ENCODE results near the gene RGS19.

RGS19 gene

DNA sequence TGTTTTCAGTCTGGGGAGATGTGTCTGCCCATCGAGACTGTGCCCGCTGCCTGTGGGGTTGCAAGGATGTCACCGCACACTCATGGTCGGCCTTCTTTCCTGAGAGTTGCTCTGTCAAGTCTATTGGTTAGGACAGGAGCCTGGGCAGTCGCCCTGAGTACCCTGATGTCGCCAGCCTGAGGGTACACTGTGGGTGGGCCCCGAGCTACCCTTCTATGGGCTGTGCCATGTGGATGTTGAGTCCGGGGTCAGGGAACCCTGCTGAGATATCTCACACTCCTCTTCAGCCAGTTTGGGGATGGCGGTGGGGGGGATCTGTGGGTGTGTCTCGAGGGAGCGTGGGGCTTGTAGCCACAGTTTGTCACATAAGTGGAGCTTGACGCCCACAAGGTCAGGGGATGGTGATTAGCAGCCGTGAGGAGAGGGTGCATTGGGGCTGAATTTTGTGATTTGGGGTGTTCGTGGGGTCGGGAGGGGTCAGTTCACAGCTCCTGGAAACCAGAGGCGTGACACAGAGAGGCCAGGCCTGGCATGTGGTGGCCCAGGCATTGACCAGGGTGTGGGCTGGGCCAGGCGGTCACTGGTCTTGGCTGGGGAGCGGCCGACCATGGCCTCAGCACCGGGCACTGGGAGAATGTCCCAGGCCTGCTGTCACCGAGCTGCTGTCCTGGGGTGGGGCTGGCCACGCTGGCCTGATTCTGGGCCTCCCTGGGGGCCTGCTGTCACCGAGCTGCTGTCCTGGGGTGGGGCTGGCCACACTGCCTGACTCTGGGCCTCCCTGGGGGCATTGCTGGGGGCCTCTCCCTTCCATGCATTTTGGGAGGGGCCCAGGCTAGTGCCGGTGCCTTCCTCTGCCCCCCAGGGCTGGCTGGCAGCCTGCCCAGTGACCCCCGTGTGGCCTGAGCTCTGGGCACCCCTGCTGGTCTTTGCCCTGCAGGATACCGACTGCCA is 29.7 kb upstream of the RGS19 start:
- DNase-seq (ENCODE audit: low spot score) = no peak

DNA sequence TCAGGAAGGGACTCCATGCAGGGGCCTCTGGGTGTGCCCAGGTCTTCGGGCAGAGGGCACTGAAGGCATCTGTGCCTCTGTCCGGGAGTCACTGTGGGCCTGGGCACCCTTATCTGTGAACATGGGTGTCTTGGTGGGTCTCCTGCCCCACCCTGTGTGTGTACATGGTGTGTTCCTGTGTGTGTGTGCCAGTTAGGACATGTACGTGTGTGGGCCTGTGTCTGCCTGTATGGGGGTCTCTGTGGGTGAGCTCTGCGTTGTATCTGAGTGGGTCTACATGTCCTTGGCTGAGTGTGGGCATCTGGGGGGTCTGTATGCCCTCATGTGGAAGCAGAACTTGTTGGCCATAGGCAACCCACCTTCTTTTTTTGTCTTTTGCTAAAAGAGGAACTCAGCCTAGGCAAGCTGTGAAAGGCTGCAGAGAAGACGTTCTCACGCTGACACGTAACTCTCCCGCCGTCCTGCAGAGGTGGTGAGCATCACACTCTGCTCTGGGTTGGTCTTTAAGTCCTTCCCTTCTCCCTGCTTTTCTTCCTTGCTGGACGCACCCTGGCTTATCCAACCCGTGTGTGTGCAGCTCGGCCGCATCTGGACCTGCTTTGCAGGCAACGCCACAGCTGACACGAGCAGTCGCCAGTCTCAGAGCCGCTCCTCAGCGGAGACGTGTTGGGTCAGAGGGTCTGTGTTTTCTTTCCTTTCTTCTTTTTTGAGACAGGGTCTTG is 28.6 kb upstream of the RGS19 start:
- DNase-seq (ENCODE audit: low spot score) = no peak

DNA sequence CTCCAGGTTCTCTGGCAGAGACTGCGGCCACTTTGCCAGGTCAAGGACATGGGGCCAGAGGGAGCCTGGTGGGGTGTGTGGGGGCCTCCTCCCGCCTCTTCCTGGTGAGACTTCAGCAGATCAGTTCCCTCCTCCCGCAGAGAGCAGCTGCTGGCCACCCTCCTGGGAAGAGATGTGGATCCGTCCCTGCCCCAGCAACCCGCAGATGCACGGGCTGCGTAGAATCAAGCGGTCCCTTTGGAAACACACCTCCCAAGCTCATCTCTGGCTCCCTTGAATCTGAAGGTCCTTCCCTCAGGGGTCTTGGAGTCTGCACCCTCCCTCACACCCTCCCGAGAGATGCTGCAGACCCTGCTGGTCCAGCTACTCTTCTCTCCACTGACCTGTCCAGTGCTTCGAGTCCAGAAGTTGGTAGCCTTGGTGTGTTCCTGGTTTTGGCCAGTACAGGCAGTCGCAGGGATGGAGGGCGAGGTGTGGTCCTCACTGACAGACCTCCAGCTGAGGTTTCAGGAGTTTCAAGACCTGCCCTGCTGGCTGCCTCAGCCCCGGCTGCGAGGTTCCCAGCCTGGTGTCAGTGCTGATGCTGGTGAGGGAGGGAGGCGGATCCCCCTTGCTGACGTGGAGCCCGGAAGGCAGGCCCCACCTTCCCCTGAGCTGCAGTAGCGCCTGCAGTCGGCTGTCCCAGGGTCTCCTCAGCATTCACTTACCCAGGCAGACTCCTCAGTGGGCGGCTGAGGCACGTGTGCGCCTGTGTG is 27.8 kb upstream of the RGS19 start, which contains the start of gene NPBWR2:
Gene NPBWR2, minus strand, starts transcription at position 585 of the 755 bp plus-strand sequence. CDS start 734 bp downstream, outside the sequence.
- no peak for DNase-seq (ENCODE audit: low spot score)

DNA sequence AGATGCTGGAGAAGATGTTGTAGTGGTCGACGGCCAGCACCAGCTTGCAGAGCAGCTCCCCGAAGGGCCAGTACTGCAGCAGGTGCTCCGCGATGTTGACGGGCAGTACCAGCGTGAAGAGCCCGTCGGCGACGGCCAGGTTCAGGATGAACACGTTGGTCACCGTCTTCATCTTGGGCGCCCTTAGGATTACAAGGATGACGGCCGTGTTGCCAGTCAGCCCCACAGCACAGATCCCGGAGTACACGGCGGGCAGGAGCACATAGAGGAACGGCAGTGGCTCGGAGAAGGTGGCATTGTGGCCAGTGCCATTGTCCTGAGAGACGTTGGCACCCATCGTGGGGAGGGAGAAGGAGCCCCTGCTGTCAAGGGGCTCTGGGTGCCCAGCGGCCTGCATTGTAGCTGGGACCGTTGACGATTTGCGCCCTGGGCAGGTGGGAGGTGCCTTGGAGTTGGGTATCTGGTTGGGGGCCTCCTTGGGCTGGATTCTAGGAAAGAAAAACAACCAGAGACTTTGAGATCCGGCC is 27.2 kb upstream of the RGS19 start:
- DNase-seq (ENCODE audit: low spot score) = no peak

DNA sequence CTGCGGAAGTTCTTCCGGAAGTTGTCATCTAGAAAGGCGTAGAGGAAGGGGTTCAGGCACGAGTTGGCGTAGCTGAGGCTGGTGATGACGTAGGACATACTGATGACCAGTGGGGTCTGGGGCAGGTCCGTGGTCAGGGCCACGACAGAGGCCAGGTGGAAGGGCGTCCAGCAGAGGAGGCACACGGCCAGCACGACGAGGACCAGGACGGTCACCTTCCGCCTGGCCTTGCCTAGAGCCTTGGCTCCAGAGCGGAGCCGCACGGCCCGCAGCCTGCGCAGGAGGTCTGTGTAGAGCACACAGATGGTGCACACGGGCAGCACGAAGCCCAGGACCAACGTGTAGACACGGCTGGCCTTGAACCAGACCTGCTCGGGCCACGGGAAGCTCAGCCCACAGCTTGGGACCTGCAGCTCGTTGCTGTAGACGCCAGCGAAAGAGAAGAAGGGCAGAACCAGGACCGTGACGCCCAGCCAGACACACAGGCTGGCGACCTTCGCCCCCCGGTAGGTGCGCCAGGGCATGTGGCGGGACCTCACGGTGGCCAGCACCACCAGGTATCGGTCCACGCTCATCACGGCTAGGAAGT is 26.6 kb upstream of the RGS19 start:
- DNase-seq (ENCODE audit: low spot score) = no peak

DNA sequence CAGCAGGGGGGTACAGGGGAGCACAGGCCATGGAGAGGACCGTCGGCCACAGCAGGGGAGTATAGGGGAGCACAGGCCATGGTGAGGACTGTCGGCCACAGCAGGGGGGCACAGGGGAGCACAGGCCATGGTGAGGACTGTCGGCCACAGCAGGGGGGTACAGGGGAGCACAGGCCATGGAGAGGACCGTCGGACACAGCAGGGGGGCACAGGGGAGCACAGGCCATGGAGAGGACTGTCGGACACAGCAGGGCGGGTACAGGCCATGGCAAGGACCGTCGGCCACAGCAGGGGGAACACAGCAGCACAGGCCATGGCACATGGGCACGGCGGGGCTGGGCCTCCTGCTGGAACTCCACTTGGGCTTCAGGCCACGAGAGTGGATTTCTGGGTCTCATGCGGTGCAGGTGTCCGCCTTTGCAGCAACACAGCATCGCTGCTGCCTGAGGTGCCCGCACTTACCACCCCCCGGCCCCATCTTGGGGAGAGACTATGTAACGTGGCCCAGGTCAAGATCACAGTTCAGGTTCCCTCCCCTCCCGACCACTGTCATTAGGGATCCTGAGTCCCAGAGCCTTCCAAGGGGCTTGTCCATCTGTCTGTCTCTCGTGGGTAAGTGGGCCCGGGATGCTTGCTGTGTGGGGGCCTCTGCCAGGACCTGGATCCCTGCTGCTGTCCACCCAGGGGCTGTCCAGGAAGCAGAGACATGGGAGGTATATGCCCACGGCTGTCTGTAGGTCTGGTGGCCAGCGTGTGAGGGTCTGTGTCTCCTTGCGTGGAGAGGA is 25.5 kb upstream of the RGS19 start:
- DNase-seq (ENCODE audit: low spot score) = no peak

DNA sequence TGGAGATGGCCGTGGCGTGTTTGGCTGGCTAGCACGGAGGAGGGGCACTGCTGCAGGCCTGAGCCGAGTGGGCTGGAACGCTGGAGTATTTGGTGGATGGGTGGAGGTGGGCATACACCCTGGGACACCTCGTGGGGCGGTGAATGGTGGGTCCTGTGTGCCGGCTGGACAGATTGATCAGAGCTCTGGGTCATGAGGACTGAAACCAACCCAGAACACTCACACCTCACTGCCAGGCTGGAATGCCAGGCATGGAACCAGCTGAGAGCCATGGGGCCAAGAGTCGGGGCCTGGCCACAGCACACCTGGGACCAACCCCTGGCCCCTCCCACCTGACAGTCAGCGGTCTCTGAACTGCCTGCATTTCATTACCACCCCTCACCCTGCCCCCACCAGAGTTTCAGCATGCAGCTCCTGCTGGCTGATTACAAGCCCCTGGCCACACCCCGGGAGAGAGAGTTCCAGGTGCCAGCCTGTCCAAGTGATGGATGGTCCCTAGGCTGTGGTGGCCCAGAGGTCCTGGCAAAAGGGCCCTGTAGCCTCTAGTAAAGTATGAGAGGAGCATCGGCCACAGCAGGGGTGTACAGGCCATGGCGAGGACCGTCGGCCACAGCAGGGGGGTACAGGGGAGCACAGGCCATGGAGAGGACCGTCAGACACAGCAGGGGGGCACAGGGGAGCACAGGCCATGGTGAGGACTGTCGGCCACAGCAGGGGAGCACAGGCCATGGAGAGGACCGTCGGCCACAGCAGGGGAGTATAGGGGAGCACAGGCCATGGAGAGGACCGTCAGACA is 24.8 kb upstream of the RGS19 start:
- DNase-seq (ENCODE audit: low spot score) = no peak

DNA sequence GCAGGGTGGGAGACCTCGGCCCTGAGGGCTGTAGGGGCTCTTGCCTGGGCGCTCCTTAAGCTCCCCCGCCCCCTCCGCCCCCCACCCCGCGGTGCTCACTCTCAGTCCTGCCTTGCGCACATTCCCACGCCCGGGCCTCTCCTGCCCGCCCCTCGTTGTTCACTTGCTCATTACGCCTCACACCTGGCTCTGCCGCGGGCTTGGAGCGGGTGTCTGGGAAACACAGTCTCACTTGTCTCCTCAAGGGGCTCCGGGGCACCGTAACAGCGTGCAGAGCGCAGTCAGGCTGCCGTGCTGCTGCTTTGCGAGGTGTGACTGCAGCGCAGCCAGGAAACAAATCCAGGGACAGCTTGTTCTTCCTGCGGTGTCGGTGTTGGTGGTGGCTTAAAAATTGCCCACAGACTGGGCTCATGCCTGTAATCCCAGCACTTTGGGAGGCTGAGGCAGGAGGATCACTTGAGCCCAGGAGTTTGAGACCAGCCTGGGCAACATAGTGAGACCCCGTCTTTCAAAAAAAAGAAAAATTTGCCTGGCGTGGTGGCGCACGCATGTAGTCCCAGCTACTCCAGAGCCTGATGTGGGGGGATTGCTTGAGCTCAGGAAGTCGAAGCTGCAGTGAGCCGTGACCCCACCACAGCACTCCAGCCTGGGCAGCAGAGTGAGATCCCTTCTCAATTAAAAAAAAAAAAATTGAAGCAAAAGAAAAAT is 23.5 kb upstream of the RGS19 start:
- DNase-seq (ENCODE audit: low spot score) = no peak

DNA sequence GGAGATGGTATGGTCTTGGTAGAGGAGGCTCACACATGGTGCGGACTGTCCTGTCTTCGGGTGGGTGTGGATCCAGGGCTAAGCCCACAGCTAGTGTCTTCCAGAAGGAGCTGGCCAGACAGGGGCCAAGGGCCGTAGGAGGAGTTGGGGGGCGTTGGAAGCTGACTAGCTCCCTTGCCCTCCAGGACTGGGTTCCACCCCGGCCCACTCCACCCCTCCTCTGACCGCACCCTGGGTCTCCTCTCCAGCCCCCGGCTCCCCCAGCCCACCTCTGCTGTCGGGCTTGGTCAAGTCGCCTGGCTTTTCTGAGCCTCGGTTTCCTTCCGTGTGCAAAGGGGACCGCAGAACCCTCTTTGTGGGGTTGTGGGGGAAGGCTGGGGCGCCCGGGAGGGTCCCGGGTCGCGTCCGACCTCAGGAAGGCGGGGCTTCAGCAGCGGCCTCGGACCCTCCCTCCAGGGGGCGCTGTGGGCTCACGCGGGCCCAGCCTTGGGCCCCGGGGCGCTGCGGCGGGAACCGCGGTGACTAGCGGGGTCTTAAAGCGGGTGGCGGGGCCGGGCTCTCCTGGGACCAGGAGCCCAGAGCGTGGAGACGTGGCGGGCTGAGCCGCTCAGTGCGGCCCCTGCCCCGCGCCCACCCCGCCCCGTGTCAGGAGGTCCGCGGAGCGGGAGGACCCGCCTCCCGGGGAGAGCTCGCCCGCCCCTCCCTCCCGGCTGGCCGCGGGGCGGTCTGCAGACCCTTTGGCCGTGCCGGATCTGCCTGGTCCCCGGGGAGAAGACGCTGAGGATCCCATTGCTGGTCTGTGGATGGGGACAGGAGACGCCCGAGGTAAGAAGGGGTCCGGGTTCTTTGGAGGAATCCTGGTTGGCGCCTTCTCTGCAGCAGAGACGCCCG is 22.7 kb upstream of the RGS19 start:
- peak; percentile 54 for DNase-seq (ENCODE audit: low spot score)

DNA sequence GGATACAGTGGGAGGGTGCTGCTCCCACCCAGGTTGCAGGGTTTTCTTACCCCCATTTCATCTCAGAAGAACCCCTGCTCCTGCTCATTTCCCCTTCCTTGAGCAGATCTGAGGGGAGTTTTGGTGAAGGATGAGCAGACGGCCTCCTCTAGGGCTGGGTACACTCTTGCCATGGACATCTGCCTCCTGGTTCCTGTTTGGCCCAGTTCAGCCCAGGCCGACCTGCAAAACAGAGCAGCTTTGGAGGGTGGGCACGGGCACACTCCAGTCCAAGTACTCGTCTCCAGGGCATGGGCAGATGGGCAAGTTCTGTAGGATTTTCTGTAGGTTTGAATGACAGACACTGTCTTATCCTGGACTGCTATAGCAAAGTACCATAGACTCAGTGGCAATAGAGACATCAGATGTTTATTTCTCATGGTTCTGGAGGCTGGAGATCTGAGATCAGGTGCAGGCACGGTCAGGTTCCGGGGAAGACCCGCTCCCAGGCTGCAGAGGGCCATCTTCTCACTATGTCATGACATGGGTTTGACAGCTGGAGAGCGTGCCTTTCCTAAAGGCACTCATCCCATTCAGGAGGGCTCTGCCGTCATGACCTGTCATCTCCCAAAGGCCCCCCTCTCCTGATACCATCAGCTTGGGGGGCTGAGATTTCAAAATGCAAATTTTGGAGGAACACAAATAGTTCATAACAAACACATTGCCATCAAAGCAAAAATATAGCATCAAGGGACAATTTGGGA is 21.8 kb upstream of the RGS19 start:
- DNase-seq (ENCODE audit: low spot score) = no peak

DNA sequence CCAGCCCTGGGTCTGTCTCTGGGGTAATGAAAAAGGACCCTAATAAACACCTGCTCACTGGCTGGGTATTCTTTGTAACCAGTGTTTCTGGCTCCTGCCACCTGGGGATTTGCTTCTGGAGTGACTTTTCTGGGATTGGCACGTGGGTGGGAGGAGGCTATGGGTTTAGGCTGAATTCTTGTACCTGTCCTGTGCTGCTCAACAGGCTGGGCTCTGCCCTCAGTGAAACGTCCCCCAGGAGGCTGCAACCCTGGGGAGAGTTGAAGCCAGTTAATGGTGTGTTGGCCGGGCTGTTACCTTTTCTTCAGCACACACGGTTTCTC is 21.2 kb upstream of the RGS19 start:
- DNase-seq (ENCODE audit: low spot score) = no peak

DNA sequence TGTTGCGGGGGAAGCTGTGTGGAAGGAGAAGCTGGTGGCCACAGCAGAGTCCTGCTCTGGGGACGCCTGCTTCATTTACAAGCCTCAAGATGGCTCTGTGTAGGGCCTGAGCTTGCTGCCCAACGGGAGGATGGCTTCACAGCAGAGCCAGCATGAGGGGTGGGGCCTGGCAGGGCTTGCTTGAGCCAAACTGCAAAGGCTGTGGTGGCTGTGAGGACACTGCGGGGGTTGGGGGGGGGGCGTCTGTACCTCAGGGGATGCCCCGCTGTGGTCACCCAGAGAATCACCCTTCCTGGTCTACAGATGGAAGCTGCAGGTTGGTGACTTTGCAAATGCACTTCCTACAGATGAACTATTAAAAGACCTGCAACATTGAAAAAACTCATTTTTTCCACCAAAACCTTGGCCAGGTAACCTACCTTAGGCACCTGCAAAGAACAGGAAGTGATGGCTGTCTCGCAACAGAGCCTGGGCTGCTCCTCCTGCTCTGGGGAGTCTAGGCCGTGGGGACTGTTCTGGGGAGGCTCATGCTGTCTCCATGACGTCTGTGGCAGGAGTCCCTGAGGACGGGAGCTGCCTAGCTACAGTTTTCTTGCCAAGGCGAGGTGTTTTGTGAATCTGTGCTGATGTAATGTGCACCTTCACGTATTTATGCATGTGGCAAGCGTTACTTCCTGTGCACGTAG is 20.7 kb upstream of the RGS19 start:
- DNase-seq (ENCODE audit: low spot score) = no peak

DNA sequence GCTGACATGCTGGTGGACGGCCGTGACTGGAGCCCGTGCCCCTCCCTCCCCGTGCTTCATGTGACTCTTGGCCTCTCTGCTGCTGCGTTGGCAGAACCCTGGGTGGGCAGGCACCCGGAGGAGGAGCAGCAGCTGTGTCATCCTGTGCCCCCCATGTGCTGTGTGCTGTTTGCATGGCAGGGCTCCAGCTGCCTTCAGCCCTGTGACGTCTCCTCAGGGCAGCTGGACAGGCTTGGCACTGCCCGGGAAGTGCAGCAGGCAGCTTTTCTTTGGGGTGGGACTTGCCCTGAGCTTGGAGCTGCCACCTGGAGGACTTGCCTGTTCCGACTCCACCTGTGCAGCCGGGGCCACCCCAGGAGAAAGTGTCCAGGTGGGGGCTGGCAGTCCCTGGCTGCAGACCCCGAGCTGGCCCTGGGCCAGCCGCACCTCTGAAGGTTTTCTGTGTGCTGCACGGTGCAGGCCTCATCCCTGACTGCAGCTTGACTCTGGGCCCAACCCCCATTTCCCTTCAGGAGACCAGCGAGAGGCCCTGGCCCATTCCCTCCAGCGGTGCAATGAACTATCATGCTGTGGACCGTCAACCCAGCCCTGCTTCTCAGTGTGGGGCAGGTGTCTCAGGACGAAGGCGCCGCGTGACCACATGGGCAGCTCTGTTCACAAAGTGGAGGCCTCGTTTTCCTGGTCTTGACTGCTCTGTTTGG is 19.9 kb upstream of the RGS19 start:
- no peak for DNase-seq (ENCODE audit: low spot score)

DNA sequence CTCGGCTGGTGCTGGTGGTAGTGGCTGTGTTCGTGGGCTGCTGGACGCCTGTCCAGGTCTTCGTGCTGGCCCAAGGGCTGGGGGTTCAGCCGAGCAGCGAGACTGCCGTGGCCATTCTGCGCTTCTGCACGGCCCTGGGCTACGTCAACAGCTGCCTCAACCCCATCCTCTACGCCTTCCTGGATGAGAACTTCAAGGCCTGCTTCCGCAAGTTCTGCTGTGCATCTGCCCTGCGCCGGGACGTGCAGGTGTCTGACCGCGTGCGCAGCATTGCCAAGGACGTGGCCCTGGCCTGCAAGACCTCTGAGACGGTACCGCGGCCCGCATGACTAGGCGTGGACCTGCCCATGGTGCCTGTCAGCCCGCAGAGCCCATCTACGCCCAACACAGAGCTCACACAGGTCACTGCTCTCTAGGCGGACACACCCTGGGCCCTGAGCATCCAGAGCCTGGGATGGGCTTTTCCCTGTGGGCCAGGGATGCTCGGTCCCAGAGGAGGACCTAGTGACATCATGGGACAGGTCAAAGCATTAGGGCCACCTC is 19.2 kb upstream of the RGS19 start:
- no peak for DNase-seq (ENCODE audit: low spot score)

DNA sequence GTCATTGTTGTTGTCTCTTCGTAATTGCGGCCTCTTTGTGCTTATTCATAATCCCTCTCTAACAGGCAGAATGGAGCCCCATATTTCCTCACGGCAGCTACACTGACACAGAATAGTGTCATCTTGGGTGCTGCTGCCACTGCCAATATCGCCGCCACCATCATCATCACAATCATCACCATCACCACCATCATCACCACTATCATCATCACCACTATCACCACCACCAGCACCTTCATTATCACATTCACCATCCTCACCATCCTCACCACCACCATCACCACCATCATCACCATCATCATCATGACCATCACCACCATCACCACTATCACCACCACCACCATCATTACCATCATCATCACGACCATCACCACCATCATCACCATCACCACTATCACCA is 17.2 kb upstream of the RGS19 start:
- DNase-seq (ENCODE audit: low spot score) = no peak

DNA sequence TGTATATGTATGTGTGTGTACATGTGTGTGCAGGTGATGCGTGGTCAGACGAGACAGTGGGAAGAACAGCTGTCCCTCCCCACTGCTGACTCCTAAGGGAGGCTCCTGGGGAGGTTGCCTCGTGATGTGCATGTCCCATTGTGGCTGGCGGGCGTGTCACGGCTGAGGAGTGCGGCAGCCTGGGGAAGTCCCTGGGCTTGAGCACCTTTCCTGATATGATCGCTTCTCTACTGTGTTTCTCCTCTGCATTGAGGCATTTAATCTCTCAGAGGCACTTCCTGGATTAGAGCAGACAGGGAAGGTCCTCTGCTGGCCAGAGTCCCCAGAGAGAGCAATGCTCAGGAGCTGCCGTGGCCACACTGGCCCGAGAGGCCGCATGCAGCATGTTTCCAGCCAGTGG is 16.6 kb upstream of the RGS19 start:
- DNase-seq (ENCODE audit: low spot score) = no peak

Data from activated CD4-positive, alpha-beta T cell treated with anti-CD3 and anti-CD28 coated beads, Interleukin-2, Interleukin-4, amounts not matched to agents 100 ng/mL and 50 ng/mL, durations not matched to agents 16 hours and 8 hours (primary cell).